T-helper 1 cell treated with Interleukin-12 subunit alpha and Interleukin-12 subunit beta and Interleukin-4 antibody, amounts not matched to agents 30 ng/mL and 1 ng/mL, for 36 hours (primary cell): Measurements from ENCODE around the gene KLRK1. TPM values are rescaled to one million over a fixed set of nuclear protein-coding genes. Genes with fewer than 3 reads are reported as not detected.

ENCODE experiments used
- total RNA-seq: library from RNA; stranded (reverse); gene quantifications from 2 replicates; pipeline ENCODE4 v1.2.3, GENCODE V29; 2022

Gene KLRK1
- total RNA-seq, 1 donor from 2014 or later = 0.12 TPM

Other genes starting within 250 kb of the KLRK1 start
- not detected in 2 replicates for gene OLR1, start 217.9 kb downstream of the KLRK1 start, total RNA-seq
- not detected in 2 replicates for gene TMEM52B, start 211.0 kb downstream of the KLRK1 start, total RNA-seq
- gene GABARAPL1, start 177.2 kb downstream of the KLRK1 start, total RNA-seq = 4.2 and 5.4 TPM in 2 replicates
- 2.5 and 4.9 TPM in 2 replicates for gene KLRD1, start 82.2 kb downstream of the KLRK1 start, total RNA-seq
- not detected in 2 replicates for gene KLRC4, start 19.7 kb upstream of the KLRK1 start, total RNA-seq
- not detected in 2 replicates for gene KLRC3, start 30.6 kb upstream of the KLRK1 start, total RNA-seq
- gene KLRC2, start 46.0 kb upstream of the KLRK1 start, total RNA-seq = not detected in 2 replicates
- not detected in 2 replicates for gene KLRC1, start 63.3 kb upstream of the KLRK1 start, total RNA-seq
- 0.66 TPM in 2 replicates for gene EIF2S3B, start 115.8 kb upstream of the KLRK1 start, total RNA-seq
- 47.7 and 52.7 TPM in 2 replicates for gene MAGOHB, start 223.6 kb upstream of the KLRK1 start, total RNA-seq